HUES64 (cell line): ENCODE measurements around the gene AMER1.

ENCODE experiments used
- H3K27ac ChIP-seq: 2 replicates; pipeline ENCODE4 v1.7.0; 2013; ENCODE audit warnings: low read depth, low read length, inconsistent platforms
- H3K27me3 ChIP-seq: 2 replicates; pipeline ENCODE4 v1.6.1; 2013; ENCODE audit warnings: mild to moderate bottlenecking, low read length; ENCODE audit not compliant: insufficient read depth
- H3K36me3 ChIP-seq: 2 replicates; pipeline ENCODE4 v1.6.1; 2013; ENCODE audit warnings: mild to moderate bottlenecking, low read length; ENCODE audit not compliant: insufficient read depth
- H3K4me1 ChIP-seq: 2 replicates; pipeline ENCODE4 v1.6.1; 2013; ENCODE audit warnings: mild to moderate bottlenecking, low read length, moderate library complexity; ENCODE audit not compliant: insufficient read depth
- H3K4me3 ChIP-seq: 2 replicates; pipeline ENCODE4 v1.5.1; 2013; ENCODE audit warnings: mild to moderate bottlenecking, low read length, moderate library complexity
- H3K9ac ChIP-seq: 2 replicates; pipeline ENCODE4 v1.6.1; 2013; ENCODE audit warnings: mild to moderate bottlenecking, low read depth, low read length
- H3K9me3 ChIP-seq: 2 replicates; pipeline ENCODE4 v1.6.1; 2013; ENCODE audit warnings: low read depth, low read length; ENCODE audit not compliant: insufficient read depth
- WGBS: fragments of 150-250, 120-280 bp; methylation state at CpG from one replicate; pipeline ENCODE4 v1.1.7; 2013; ENCODE audit warnings: missing lambda C conversion rate; 5-methylcytosine and 5-hydroxymethylcytosine counted together

AMER1 gene

DNA sequence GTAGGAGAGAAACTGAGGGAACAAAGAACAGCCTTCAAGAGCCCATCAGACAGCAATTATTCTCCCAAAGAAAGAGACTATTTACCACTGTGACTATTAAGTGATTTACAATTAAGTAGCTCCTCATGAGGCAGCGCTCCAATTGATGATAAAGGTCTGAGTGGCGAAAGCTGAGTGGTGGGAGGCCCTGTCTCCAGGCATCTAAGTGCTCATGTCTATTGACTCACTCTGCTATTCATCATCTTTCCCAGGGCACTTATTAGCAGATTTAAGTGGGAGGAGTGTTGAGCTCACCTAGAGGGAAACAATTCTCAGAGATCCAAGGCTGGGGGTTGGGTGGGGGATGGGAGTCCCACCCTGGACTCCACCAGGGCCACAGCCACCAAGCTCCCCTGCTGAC lies 23.3 kb downstream of the AMER1 start:
- Histone ChIP-seq H3K4me3 (no peak overlapping the region), H3K27me3 (no peaks in the 10 kb centered on the region), H3K9me3 (no peaks in the 10 kb centered on the region), H3K9ac (no peak overlapping the region), H3K4me1 (no peaks in the 10 kb centered on the region), H3K36me3 (no peaks in the 10 kb centered on the region), H3K27ac (no peak overlapping the region)
- 100% methylated on average over 2 of the region's 2 CpGs for WGBS

DNA sequence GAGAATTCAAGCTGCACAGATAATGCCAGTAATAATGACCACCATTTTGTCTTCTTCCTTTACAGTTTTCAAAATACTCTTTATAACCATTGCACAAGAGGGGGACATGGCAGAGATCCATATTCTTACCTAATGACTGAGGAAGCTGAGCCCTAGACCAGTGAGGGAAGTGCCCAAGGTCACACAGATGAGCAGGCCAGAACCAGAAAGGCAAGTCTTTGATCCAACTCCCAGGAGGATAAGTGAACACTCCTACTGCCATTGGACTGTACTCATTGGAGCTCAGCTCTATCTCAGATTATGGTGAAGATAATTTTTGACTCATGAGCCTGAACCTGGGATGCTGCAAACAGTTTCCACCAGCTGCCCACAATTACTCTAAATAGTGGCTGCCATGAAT lies 28.6 kb downstream of the AMER1 start:
- no peak overlapping the region for H3K9ac ChIP-seq
- no peaks in the 10 kb centered on the region for H3K36me3 ChIP-seq
- no peaks in the 10 kb centered on the region for H3K9me3 ChIP-seq

DNA sequence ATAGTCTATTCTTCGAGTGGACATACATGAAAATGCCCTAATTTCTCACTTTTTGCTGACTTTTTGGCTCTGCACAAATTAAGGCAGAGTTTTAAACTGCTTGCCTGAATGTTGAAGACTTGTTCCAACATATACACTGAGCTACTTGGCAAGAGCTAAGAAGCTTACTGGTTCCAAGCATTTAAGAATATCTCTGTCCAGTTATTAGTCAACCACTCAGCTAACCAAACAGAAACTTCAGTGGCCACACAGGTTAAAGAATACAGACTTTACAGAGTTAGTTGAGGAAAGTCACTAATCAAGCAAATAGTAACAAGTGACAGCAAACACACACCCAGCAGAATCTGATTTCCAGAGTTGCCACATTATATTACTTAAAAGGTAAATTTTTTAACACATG lies 35.5 kb downstream of the AMER1 start:
- no peaks in the 10 kb centered on the region for H3K36me3 ChIP-seq
- H3K4me1 ChIP-seq, result no peaks in the 10 kb centered on the region
- H3K27me3 ChIP-seq, result no peaks in the 10 kb centered on the region
- no peak overlapping the region for H3K27ac ChIP-seq
- no peak overlapping the region for H3K4me3 ChIP-seq
- H3K9ac ChIP-seq, result no peak overlapping the region
- H3K9me3 ChIP-seq, result no peaks in the 10 kb centered on the region
- WGBS, result 92% methylated on average over 1 of the region's 1 CpG

More for the DNA sequence above, 28.6 kb downstream of the AMER1 start:
- Histone ChIP-seq H3K4me1 (no peaks in the 10 kb centered on the region), H3K4me3 (no peak overlapping the region), H3K27ac (no peak overlapping the region), H3K27me3 (no peaks in the 10 kb centered on the region)

DNA sequence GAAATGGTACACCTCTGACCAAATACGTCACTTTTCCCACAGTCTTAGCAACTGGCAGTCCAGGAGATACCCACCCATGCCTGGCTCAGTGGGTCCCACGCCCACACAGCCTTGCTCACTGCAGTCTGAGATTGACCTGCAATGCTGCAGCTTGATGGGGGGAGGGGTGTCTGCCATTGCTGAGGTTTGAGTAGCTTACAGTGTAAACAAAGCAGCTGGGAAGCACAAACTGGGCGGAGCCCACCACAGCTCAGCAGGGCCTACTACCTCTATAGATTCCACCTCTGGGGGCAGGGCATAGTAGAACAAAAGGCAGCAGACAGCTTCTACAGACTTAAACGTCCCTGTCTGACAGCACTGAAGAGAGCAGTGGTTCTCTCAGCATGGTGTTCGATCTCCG lies 52.7 kb downstream of the AMER1 start:
- Histone ChIP-seq H3K27me3 (no peaks in the 10 kb centered on the region), H3K9ac (no peak overlapping the region), H3K27ac (no peak overlapping the region), H3K4me3 (no peak overlapping the region), H3K4me1 (no peaks in the 10 kb centered on the region; the same call in 1 of the 2 replicates), H3K9me3 (peaks cover 7% of the 10 kb centered on the region; the same call in 1 of the 2 replicates), H3K36me3 (no peaks in the 10 kb centered on the region)
- WGBS, result 42% methylated on average over 6 of the region's 6 CpGs

DNA sequence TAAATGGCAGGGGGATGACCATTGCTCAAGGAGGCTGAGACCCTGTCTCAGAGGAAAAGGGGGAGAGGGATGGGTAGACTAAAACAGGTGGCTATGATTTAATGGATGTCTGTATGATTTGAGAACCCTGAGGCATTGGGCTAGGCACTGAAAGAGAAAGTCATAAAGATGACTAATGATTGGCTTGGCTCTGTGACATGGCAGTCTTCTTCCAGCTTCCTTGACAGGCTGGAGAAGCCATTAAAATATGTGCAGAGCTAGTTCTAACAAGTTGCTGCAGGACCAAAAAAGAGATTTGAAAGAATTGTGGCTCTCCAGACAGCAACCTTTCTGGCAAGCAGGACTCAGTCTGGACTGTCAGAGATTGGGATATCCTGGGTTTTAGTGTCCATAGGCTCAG lies 53.6 kb downstream of the AMER1 start:
- Histone ChIP-seq H3K27ac (no peak overlapping the region), H3K36me3 (no peaks in the 10 kb centered on the region), H3K4me1 (no peaks in the 10 kb centered on the region; the same call in 1 of the 2 replicates), H3K9ac (no peak overlapping the region), H3K27me3 (no peaks in the 10 kb centered on the region), H3K9me3 (peaks cover 7% of the 10 kb centered on the region; the same call in 1 of the 2 replicates), H3K4me3 (no peak overlapping the region)

DNA sequence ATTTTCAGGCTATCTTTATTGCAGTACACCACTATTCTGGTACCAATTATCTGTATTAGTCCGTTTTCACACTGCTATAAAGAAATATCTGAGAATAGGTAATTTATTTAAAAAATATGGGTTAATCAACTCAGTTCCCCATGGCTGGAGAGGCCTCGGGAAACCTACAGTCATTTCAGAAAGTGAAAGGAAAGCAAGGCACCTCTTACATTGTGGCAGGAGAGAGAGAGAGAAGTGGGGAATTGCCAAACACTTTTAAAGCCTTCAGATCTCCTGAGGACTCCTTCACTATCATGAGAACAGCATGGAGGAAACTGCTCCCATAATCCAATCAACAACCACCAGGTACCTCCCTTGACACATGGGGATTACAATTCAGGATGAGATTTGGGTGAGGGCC lies 54.7 kb downstream of the AMER1 start:
- Histone ChIP-seq H3K4me3 (no peak overlapping the region), H3K4me1 (no peaks in the 10 kb centered on the region; the same call in 1 of the 2 replicates), H3K27me3 (no peaks in the 10 kb centered on the region), H3K27ac (no peak overlapping the region), H3K36me3 (no peaks in the 10 kb centered on the region), H3K9ac (no peak overlapping the region), H3K9me3 (peaks cover 7% of the 10 kb centered on the region; the same call in 1 of the 2 replicates)
- WGBS, result 100% methylated on average over 1 of the region's 2 CpGs
